Endothelial cell of umbilical vein (primary cell): ENCODE measurements around the gene S100A3. TPM values are rescaled to one million over a fixed set of nuclear protein-coding genes. Genes with fewer than 3 reads are reported as not detected.

Experiments
- BruUV-seq: library from RNA; stranded (reverse); fragments of 400-500 nt; replicated peaks from 2 replicates; lab custom pipeline; 2021; lab: Mats Ljungman, UMichigan
- CTCF ChIA-PET: fragments of 300-600, 350-600 bp; sonication (Branson Sonifier 250); formaldehyde crosslinking; loops from one replicate; lab custom pipeline; 2021; ENCODE audit warnings: antibody characterized with exemption, inconsistent platforms; lab: Charles Lee
- POLR2A ChIA-PET: fragments of 300-600, 350-600 bp; sonication (Branson Sonifier 250); formaldehyde crosslinking; loops from one replicate; lab custom pipeline; 2021; ENCODE audit warnings: antibody characterized with exemption, inconsistent platforms; lab: Charles Lee
- DNase-seq: peaks from one replicate; pipeline ENCODE4 v3.0.0-alpha.2; 2011; ENCODE audit warnings: low read depth, low spot score
- FAIRE-seq: peaks from 2 replicates; lab custom pipeline; 2011; peaks lifted over from hg19 to GRCh38; lab: Jason Lieb, UNC
- H2AFZ ChIP-seq: 2 replicates; pipeline ENCODE4 v1.6.0; 2012; ENCODE audit warnings: low read depth, low read length, control low read depth, inconsistent platforms
- H3K27ac ChIP-seq: 2 replicates; pipeline ENCODE4 v1.5.1; 2011; ENCODE audit warnings: low read depth, mild to moderate bottlenecking, control low read depth, low read length, moderate library complexity; ENCODE audit not compliant: insufficient read depth
- H3K27me3 ChIP-seq, 2 experiments: 2 replicates each; pipeline versions ENCODE4 v1.6.0 to v1.6.1; 2011; ENCODE audit warnings: low read length in 2 of 2, mixed read lengths in 1 of 2; ENCODE audit not compliant: control insufficient read depth in 2 of 2, insufficient read depth in 2 of 2
- H3K36me3 ChIP-seq, 2 experiments: 2 replicates in 1 of 2; 3 replicates in 1 of 2; pipeline ENCODE4 v1.5.1; 2011; ENCODE audit warnings: low read length in 2 of 2, mild to moderate bottlenecking in 1 of 2, moderate library complexity in 1 of 2; ENCODE audit not compliant: control insufficient read depth in 2 of 2, insufficient read depth in 2 of 2; ENCODE audit errors: extremely low read depth in 1 of 2
- H3K4me1 ChIP-seq: 3 replicates; pipeline ENCODE4 v1.5.1; 2011; ENCODE audit warnings: mild to moderate bottlenecking, low read length; ENCODE audit not compliant: control insufficient read depth, insufficient read depth; ENCODE audit errors: extremely low read depth
- H3K4me2 ChIP-seq: 2 replicates; pipeline ENCODE4 v1.6.1; 2011; ENCODE audit warnings: low read length, control low read depth, mixed read lengths; ENCODE audit not compliant: insufficient read depth
- H3K4me3 ChIP-seq, 3 experiments: fragments of 200-600 bp in 1 of 3; sonication (generic), shearing (Covaris generic) in 1 of 3; replicated peaks in 1 of 3; 2 replicates each; pipeline ENCODE4 v1.5.1; 2011 to 2016; ENCODE audit warnings: control low read depth in 3 of 3, low read length in 3 of 3, mild to moderate bottlenecking in 2 of 3, inconsistent platforms in 1 of 3, low read depth in 1 of 3, moderate library complexity in 1 of 3; ENCODE audit not compliant: insufficient read depth in 1 of 3
- H3K79me2 ChIP-seq: 2 replicates; pipeline ENCODE4 v1.6.0; 2012; ENCODE audit warnings: low read length, inconsistent platforms; ENCODE audit not compliant: control insufficient read depth, insufficient read depth
- H3K9ac ChIP-seq: replicated peaks from 2 replicates; pipeline ENCODE3; 2011; ENCODE audit warnings: low read length, control low read depth; ENCODE audit not compliant: insufficient read depth; ENCODE audit errors: extremely low read depth
- H3K9me1 ChIP-seq: replicated peaks from 3 replicates; pipeline ENCODE4 v1.6.0; 2011; ENCODE audit warnings: mild to moderate bottlenecking, low read length; ENCODE audit not compliant: control insufficient read depth, insufficient read depth; ENCODE audit errors: extremely low read depth
- H3K9me3 ChIP-seq: replicated peaks from 2 replicates; pipeline ENCODE4 v1.5.1; 2012; ENCODE audit warnings: low read length, inconsistent platforms; ENCODE audit not compliant: control insufficient read depth, insufficient read depth
- H4K20me1 ChIP-seq: replicated peaks from 2 replicates; pipeline ENCODE3; 2011; ENCODE audit warnings: mild to moderate bottlenecking, low read length; ENCODE audit not compliant: control insufficient read depth, insufficient read depth; ENCODE audit errors: extremely low read depth
- CTCF ChIP-seq, 2 donors: IDR thresholded peaks; 1 replicate in 1 of 2; 2 replicates in 1 of 2; pipeline ENCODE4 v1.5.1; 2011; ENCODE audit warnings: low read length in 2 of 2, mild to moderate bottlenecking in 2 of 2, moderate library complexity in 2 of 2, control low read depth in 1 of 2, inconsistent platforms in 1 of 2, low read depth in 1 of 2; ENCODE audit not compliant: insufficient read depth in 1 of 2; ENCODE audit errors: extremely low read depth in 1 of 2
- FOS ChIP-seq: IDR thresholded peaks from 2 replicates; pipeline ENCODE4 v1.6.1; 2011; ENCODE audit warnings: mild to moderate bottlenecking, low read length, moderate library complexity, borderline replicate concordance; ENCODE audit not compliant: insufficient read depth
- GATA2 ChIP-seq: IDR thresholded peaks from 2 replicates; pipeline ENCODE4 v1.7.0; 2011; ENCODE audit warnings: low read depth, mild to moderate bottlenecking, moderate library complexity, mixed read lengths, low read length; ENCODE audit not compliant: insufficient read length, insufficient read depth
- JUN ChIP-seq: IDR thresholded peaks from 2 replicates; pipeline ENCODE4 v1.6.1; 2011; ENCODE audit warnings: borderline replicate concordance, low read depth; ENCODE audit not compliant: insufficient read length, insufficient read depth
- MYC ChIP-seq: IDR thresholded peaks from one replicate; pipeline ENCODE4 v1.6.1; 2011; ENCODE audit warnings: mild to moderate bottlenecking, low read depth, low read length
- POLR2A ChIP-seq: IDR thresholded peaks from 2 replicates; pipeline ENCODE4 v1.6.1; 2012; ENCODE audit warnings: low read depth, mild to moderate bottlenecking, control low read depth, low read length
- dilution Hi-C: fragments of 300-500 bp; cut with MboI; formaldehyde crosslinking; loops from one replicate; pipeline ENCODE4 v1.15.0; 2019; ENCODE audit warnings: low sequenced_read_pairs; ENCODE audit not compliant: extremely low pct_ligation_motif_present
- intact Hi-C: fragments of 100-400 bp; cut with micrococcal nuclease; formaldehyde crosslinking; loops from one replicate; pipeline ENCODE4 v1.10.0; 2022
- polyA plus RNA-seq, 4 experiments: library from polyadenylated mRNA; depleted of rRNA in 3 of 4; stranded (reverse) in 3 of 4; unstranded in 1 of 4; fragments of >200 nt; gene quantifications; 2 replicates each; pipeline versions ENCODE4 v1.2.1 to v1.2.3, GENCODE V29; 2011 to 2012; ENCODE audit warnings: missing spikeins in 1 of 4
- total RNA-seq: library from RNA; stranded (reverse); gene quantifications from 2 replicates; pipeline ENCODE4 v1.2.3, GENCODE V29; 2021

The S100A3 gene
- total and polyA plus RNA-seq, 2 donors (not counting 3 experiments of a cell fraction or from before 2014, with no cell fraction given): 0.42 to 1.3 TPM

GRCh38 chr1:153577624-153578051, 28.6 kb upstream of the S100A3 start:
- Histone ChIP-seq H3K9me1 (no peaks in the 10 kb centered on the region), H3K27me3 (no peaks in the 10 kb centered on the region), H2AFZ (no peak overlapping the region), H4K20me1 (no peaks in the 10 kb centered on the region), H3K27ac (no peak overlapping the region), H3K36me3 (no peaks in the 10 kb centered on the region), H3K4me3 (no peak overlapping the region), H3K9ac (no peak overlapping the region), H3K9me3 (no peaks in the 10 kb centered on the region), H3K4me1 (peaks cover 3% of the 10 kb centered on the region), H3K4me2 (no peak overlapping the region), H3K79me2 (no peaks in the 10 kb centered on the region)
- DNase-seq (no peak), FAIRE-seq (no peak)
- CTCF ChIA-PET: interaction anchor here (0.8 to 2.0 kb wide), 10 partner anchors 8 to 67 kb away, joined by 3 to 8 read pairs (median 5); partner anchors contain the start of gene S100A13
- no TSS peak for BruUV-seq
- TF ChIP-seq POLR2A (no peak), FOS (no peak), JUN (no peak), CTCF (IDR thresholded peaks at IDR 0.05; ENCODE audit: extremely low read depth in 1 of 2, insufficient read depth in 1 of 2, low read depth in 1 of 2, low read length in 2 of 2) (no peak), GATA2 (no peak), MYC (no peak)
- POLR2A ChIA-PET: interaction anchor here (0.6 to 0.9 kb wide), 3 partner anchors 28 to 232 kb away, joined by 3 to 6 read pairs (median 5); partner anchors contain the start of gene S100A13
- dilution Hi-C loops (no loop called here), intact Hi-C loops (no loop called here)
